ENCODE data around the gene ITGB7. TPM values are rescaled to one million over a fixed set of nuclear protein-coding genes. Genes with fewer than 3 reads are reported as not detected.

ITGB7 gene
- total RNA-seq, 4 donors from 2014 or later: 2.9 to 29.1 (median 6.8) TPM

DNA sequence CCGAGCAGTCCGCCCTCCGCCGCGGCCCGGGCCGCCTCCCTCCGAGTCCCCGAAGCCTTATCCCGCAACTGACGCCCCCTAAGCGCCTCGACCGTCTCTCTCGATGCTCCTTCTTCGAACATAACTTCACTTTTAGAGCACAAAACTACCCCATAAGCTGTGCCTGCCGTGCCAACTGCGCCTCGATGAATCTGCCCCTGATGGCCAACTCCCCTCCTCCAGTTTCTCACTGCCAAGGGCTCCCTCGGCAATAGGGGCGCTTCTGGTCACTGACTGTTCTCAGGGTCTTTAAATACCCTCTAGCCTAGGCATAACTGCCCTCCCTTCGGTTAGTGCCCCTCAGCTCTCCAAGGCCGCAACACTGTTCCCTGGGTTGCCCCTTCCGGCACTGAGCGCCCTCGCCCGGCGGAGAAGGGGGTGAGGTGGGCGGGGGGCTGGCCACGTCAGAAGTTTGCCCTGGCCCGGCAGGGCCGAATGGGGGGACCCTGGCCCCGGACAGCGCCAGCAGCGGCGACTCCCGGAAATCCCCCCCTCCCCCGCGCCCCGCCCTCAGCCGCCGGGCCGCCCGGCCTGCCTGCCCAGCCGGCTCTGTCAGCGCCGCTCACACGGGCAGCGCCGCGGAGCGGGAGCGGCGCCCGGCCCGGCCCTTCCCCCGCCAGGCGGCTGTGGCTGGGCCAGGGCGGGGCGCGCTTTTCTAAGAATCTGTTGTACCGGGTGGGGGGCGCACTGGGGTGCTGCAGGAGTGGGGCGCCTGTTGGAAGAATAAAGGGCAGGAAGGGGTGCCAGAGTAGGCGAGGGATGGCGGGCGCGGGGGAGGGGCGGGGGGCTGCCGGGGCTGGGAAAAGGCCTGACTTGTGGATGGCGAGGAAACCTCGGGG, 14.4 kb upstream of the ITGB7 start:
- H3K4me3 ChIP-seq: peak overlapping the region; percentile 61
- 2% methylated on average over 32 of the region's 72 CpGs for WGBS
- H3K27me3 ChIP-seq: no peaks in the 10 kb centered on the region
- H3K36me3 ChIP-seq: peaks cover 1% of the 10 kb centered on the region
- DNase-seq (ENCODE audit: low spot score in 2 of 2): peak in 1 of 2 donors; percentile 85
- TF ChIP-seq EP300 (IDR thresholded peaks at IDR 0.05): no peak
- TF ChIP-seq, protein P1, sequence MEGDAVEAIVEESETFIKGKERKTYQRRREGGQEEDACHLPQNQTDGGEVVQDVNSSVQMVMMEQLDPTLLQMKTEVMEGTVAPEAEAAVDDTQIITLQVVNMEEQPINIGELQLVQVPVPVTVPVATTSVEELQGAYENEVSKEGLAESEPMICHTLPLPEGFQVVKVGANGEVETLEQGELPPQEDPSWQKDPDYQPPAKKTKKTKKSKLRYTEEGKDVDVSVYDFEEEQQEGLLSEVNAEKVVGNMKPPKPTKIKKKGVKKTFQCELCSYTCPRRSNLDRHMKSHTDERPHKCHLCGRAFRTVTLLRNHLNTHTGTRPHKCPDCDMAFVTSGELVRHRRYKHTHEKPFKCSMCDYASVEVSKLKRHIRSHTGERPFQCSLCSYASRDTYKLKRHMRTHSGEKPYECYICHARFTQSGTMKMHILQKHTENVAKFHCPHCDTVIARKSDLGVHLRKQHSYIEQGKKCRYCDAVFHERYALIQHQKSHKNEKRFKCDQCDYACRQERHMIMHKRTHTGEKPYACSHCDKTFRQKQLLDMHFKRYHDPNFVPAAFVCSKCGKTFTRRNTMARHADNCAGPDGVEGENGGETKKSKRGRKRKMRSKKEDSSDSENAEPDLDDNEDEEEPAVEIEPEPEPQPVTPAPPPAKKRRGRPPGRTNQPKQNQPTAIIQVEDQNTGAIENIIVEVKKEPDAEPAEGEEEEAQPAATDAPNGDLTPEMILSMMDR (IDR thresholded peaks at IDR 0.05): peak in 1 of 2 donors; percentile 19
- peak in 1 of 3 donors; percentile 31 for TF ChIP-seq POLR2AphosphoS5 (IDR thresholded peaks at IDR 0.05)
- peak in 1 of 2 donors; percentile 30 for TF ChIP-seq POLR2A (IDR thresholded peaks at IDR 0.05)
- H3K4me1 ChIP-seq: peaks cover 96% of the 10 kb centered on the region
- peak overlapping the region; percentile 99 for H3K27ac ChIP-seq
- H3K9me3 ChIP-seq: no peaks in the 10 kb centered on the region

DNA sequence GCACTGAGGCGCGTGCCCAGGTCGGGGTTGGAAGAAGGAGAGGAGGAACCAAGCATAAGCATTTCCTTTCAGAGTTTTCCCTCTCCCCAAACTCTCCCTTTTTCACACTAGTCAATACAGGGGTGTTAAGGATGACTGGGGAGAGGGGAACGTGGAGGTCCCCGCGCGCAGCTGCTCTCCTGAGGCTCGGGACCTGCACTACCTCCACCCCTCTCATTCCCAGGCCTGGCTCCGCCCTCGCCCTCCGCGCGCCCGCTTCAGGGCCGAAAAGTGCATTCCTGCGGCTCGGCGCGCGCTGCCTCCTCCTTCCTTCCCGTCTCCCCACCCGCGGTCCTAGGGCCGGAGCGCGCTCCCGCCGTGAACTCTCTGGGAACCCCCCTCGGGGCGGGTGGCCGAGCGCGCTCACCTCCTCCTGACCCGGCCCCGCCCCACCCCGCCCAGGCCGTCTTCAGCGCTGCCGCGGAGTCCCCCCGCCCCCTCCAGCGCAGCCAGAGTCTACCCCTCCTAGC, 13.7 kb upstream of the ITGB7 start:
- Histone ChIP-seq H3K4me3 (peak overlapping the region; percentile 61), H3K36me3 (peaks cover 3% of the 10 kb centered on the region), H3K27me3 (no peaks in the 10 kb centered on the region), H3K27ac (peak overlapping the region; percentile 99), H3K4me1 (peaks cover 96% of the 10 kb centered on the region), H3K9me3 (no peaks in the 10 kb centered on the region)
- peak; percentile 91 to 95 for DNase-seq (ENCODE audit: low spot score in 2 of 2)
- 3% methylated on average over 8 of the region's 42 CpGs for WGBS
- TF ChIP-seq EP300 (IDR thresholded peaks at IDR 0.05) (no peak), POLR2AphosphoS5 (IDR thresholded peaks at IDR 0.05) (peak in 2 of 3 donors; percentile 11 to 23)

DNA sequence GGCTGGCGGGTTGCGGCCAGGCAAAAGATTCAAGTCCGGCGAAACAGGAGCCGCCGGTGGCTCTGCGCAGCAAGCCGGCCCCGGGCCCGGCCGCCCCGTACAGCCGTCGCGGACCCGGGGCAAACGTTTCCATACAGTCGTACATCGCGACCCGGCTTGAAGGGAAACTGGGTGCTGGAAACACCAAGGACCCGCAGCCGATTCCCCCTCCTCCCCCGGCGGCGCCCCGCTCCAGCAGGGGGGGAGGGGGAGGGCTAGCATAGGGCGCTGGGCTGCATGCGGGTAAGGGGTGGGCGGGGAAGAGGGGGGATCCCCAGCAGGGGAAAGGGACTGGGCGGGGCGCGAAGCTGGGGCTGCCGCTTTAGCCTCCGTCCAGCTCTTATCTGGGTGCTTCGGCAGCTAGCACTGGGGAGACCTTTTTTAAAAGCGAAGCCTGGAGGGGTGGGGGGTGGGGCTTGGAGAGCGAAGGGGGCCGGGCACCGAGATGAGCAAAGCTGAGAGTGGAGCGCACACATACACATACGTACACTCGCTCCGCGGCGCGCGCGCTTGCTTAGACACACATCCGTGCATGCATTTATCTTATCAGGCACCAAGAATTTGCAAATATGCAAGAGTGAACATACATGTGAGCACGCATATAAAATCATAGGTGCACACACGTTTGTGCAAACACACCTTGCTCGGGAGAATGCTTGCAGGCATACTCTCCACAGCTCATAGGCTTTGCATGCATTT, 13.1 kb upstream of the ITGB7 start:
- Histone ChIP-seq H3K4me3 (peak overlapping the region; percentile 61), H3K4me1 (peaks cover 96% of the 10 kb centered on the region), H3K27ac (peak overlapping the region; percentile 99), H3K36me3 (peaks cover 9% of the 10 kb centered on the region), H3K27me3 (no peaks in the 10 kb centered on the region), H3K9me3 (no peaks in the 10 kb centered on the region)
- DNase-seq (ENCODE audit: low spot score in 2 of 2): no peak
- TF ChIP-seq POLR2A (IDR thresholded peaks at IDR 0.05): no peak
- TF ChIP-seq EP300 (IDR thresholded peaks at IDR 0.05): no peak
- TF ChIP-seq, protein P1 (IDR thresholded peaks at IDR 0.05): no peak
- no peak for TF ChIP-seq POLR2AphosphoS5 (IDR thresholded peaks at IDR 0.05)
- 0% methylated on average over 22 of the region's 53 CpGs for WGBS

DNA sequence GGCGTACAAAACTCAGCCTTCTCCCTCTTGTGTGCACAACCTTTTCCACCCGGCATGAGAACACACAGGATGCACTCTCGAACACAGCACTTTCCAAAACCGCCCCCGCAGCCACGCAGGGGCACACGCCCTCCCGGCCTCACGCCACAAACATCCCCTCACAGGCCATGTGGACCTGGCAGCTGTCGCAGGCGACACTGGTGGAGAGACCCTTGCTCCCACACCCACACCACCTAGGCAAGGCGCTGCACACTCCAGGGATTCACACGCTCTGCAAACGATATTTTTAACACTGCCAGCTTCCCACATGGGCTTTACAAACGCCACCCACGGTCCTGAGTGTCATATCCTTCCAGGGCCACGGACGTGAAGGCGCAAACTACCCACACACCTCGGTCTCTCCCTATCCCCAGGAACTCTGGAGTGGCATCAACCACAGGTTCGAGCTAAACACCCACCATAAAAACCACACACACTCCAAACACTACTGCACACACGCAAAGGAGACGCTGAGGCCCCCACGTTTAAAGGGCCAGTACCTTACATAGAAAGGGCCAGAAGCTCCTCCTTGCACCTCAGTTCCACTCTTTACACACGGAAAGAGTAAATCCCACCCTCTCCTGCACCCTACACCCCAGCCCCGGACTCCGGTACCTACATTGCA, 12.4 kb upstream of the ITGB7 start:
- Histone ChIP-seq H3K9me3 (no peaks in the 10 kb centered on the region), H3K4me1 (peaks cover 96% of the 10 kb centered on the region), H3K36me3 (peaks cover 16% of the 10 kb centered on the region), H3K4me3 (peak overlapping the region; percentile 61), H3K27me3 (no peaks in the 10 kb centered on the region), H3K27ac (peak overlapping the region; percentile 99)
- TF ChIP-seq POLR2AphosphoS5 (IDR thresholded peaks at IDR 0.05): no peak
- no peak for TF ChIP-seq POLR2A (IDR thresholded peaks at IDR 0.05)
- TF ChIP-seq, protein P1 (IDR thresholded peaks at IDR 0.05): no peak
- no peak for TF ChIP-seq EP300 (IDR thresholded peaks at IDR 0.05)
- DNase-seq (ENCODE audit: low spot score in 2 of 2): no peak
- WGBS: 3% methylated on average over 19 of the region's 27 CpGs

DNA sequence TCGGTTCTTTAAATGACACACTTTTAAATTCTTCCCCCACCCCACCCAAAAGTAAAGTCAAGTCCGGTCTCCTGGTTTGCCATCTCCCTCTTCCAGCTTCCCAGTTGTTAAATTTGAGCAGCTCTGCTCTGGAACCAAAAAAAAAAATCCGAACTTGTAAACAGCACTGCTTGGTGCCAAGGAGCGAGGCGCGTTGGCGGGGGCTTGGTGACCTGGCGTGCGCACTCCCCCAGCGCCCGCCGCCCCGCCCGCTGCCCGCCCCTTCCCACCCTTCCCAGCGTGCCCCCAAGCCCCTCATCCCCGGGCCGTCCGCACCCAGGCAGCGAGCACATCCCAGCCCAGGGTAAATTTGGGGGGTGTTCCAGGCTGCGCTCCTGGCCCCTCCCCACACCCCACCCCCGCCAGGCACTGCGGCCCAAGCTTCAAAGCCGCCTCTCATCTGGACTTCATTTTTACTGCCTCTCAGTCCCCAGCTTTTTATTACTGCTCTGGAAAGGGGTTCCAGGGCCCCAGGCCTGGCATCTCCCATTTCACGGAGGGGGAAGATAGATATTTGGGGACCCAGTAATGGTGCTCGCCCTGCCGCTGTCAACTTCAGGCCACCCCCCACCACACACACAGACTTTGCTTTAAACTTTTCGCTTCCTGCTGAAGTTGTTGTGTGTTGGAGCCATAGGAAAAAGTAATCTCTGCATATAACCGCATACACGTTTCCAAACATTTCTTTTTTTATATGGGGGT, 11.7 kb upstream of the ITGB7 start:
- peaks cover 23% of the 10 kb centered on the region for H3K36me3 ChIP-seq
- 32% methylated on average over 26 of the region's 30 CpGs for WGBS
- H3K4me1 ChIP-seq: peaks cover 90% of the 10 kb centered on the region
- H3K9me3 ChIP-seq: no peaks in the 10 kb centered on the region
- H3K27ac ChIP-seq: peak overlapping the region; percentile 99
- H3K4me3 ChIP-seq: peak overlapping the region; percentile 61
- TF ChIP-seq, protein P1 (IDR thresholded peaks at IDR 0.05): no peak
- TF ChIP-seq EP300 (IDR thresholded peaks at IDR 0.05): no peak
- no peak for TF ChIP-seq POLR2A (IDR thresholded peaks at IDR 0.05)
- TF ChIP-seq POLR2AphosphoS5 (IDR thresholded peaks at IDR 0.05): no peak
- no peak for DNase-seq (ENCODE audit: low spot score in 2 of 2)
- no peaks in the 10 kb centered on the region for H3K27me3 ChIP-seq
